Fibroblast of the aortic adventitia (primary cell): ENCODE data around the gene PRKN. TPM values are rescaled to one million over a fixed set of nuclear protein-coding genes. Genes with fewer than 3 reads are reported as not detected.

Source experiments
- DNase-seq: peaks from one replicate; pipeline ENCODE4 v3.0.0-alpha.2; 2010; ENCODE audit warnings: low read depth
- H3K4me3 ChIP-seq: 2 replicates; pipeline ENCODE4 v1.5.1; 2011; ENCODE audit warnings: low read depth, mild to moderate bottlenecking, control low read depth, low read length, moderate library complexity
- CTCF ChIP-seq: IDR thresholded peaks from 2 replicates; pipeline ENCODE4 v1.5.1; 2011; ENCODE audit warnings: mild to moderate bottlenecking, low read length, control low read depth, inconsistent platforms; ENCODE audit not compliant: insufficient read depth
- total RNA-seq: library from RNA; depleted of rRNA; stranded (reverse); fragments of >200 nt; gene quantifications from 2 replicates; pipeline ENCODE4 v1.2.3, GENCODE V29; 2012; ENCODE audit warnings: low replicate concordance

Gene PRKN
- total RNA-seq, 1 donor = 2.0 TPM

DNA sequence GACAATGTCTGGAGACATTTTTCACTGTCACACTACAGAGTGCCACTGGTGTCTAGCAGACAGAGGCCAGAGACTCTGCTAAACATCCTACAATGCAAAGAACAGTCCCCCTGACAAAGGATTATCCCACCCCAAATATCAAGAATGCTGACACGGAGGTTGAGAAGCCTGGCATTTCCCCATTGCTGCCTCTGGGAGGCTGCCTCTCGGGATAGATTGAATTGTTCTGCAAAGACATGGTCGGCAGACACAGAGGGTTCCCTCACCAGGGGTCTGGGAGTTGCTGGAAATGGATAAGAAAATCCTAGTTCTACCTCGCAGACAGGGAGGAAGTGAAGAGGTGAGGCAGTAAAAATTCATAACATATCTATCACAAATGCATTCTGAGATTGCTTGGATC lies 1287.3 kb downstream of the PRKN start:
- no peak for DNase-seq
- no peak overlapping the region for H3K4me3 ChIP-seq
- no peak for TF ChIP-seq CTCF

GRCh38 chr6:161439093-161439492 lies 1288.5 kb downstream of the PRKN start:
- no peak overlapping the region for H3K4me3 ChIP-seq
- peak; percentile 79 for DNase-seq
- no peak for TF ChIP-seq CTCF

- no peak for DNase-seq
- no peak overlapping the region for H3K4me3 ChIP-seq
- TF ChIP-seq CTCF = no peak
These were observed 1289.0 kb downstream of the PRKN start for GRCh38 chr6:161438430-161439030.

- no peak for TF ChIP-seq CTCF
- DNase-seq = no peak
- no peak overlapping the region for H3K4me3 ChIP-seq
These were observed 1289.7 kb downstream of the PRKN start for GRCh38 chr6:161437851-161438250.

DNA sequence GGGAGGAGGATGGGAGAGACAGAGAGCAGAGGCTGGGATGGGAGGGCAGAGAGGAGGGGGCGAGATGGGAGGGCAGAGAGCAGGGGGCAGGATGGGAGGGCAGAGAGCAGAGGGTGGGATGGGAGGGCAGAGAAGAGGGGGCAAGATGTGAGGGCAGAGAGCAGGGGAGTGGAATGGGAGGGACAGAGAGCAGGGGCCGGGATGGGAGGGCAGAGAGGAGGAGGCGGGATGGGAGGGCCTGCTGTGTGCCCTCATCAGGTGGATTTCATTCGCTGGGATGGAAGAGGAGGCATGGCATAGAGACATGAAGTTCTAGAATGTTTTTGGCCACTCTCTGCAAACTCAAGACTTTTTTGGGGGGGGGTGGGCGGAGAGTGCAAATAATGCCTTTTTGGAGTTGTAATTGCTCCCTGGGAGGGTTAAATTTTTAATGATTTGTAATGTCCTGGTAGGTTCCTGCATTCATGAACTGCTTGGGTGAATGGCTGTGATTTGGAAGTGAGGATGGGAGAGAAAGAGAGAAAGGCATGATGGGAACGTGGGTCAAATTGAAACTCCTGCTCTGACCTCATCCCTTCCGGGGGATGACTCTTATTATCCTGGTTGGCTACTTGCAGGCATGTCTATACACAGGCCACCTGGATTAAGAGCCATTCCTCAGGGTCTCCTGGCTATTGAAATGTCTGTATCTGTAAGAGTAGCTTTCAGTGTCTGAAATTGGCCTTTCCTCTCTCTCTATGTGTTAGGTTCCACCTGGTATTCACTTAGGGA lies 1291.3 kb downstream of the PRKN start:
- no peak for TF ChIP-seq CTCF
- H3K4me3 ChIP-seq = no peak overlapping the region
- DNase-seq = no peak

DNA sequence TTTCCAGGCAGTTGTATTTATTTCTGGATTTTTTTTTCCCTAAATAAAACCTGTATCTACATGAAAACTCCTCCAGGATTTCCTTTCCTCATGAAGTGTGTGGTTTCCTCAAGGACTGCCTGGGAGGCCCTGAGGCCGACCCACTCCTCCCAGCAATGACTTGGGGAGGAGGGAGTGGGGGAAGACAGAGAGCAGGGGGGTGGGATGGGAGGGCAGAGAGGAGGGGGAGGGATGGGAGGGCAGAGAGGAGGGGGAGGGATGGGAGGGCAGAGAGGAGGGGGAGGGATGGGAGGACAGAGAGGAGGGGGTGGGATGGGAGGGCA lies 1291.9 kb downstream of the PRKN start:
- no peak for DNase-seq
- no peak overlapping the region for H3K4me3 ChIP-seq

More for the DNA sequence above, 1291.9 kb downstream of the PRKN start:
- no peak for TF ChIP-seq CTCF
